T47D (cell line): ENCODE measurements around the gene ITGB5.

Source experiments
- DNase-seq, 2 experiments: peaks; one replicate each; pipeline versions ENCODE4 v3.0.0 to v3.0.0-alpha.2; 2011 to 2012; ENCODE audit warnings: low read depth in 1 of 2, low spot score in 1 of 2
- JUND ChIP-seq: IDR thresholded peaks from 2 replicates; pipeline ENCODE4 v1.6.1; 2012; ENCODE audit warnings: low read depth
- in situ Hi-C: cut with HindIII; loops from 2 replicates; pipeline ENCODE4 v1.10.0; 2016; ENCODE audit warnings: low sequenced_read_pairs, low pct_unique_long_range_greater_than_20kb

Gene ITGB5

DNA sequence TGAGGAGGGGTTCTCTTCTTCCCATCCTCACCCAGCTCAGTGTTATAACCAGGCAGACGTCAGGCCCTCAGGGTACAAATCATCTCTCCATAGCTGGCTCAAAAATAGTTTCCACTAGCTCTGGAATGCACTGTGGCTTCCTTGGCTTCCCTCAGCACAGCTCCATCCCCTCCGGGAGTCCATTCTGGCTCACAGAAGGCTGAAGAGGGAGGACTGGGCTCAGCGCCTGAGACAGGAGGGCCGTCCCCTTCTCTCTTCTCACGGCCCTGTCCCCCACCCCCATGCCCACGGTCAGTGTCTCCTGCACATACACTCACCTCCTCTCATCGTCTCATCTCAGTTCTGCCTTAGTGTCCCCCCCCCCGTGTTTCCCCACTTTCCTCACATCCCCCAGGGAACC, 106.8 kb downstream of the ITGB5 start:
- no peak for TF ChIP-seq JUND
- in situ Hi-C loops = no loop called here
- DNase-seq = peak in 1 of 2 experiments; percentile 61

DNA sequence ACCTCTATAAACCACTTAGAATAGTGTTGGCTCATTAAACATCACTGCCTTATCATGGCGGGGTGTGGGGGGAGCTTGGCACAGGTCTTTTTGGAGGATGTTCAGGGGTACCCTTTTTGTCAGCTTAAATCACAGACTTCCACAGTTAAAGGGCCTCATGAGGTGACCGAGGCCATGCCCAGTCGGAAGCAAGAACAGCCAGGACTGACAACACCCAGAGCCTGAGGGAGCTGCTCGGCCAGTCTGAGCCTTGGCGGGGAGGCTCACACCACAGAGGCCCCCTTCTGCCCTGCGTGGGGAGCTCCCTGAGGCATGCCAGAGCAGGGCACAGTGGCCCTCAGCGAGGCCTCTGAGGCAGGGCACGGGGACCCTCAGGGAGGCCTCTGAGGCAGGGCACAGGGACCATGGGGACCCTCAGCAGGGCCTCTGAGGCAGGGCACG, 107.4 kb downstream of the ITGB5 start:
- in situ Hi-C loops = no loop called here
- DNase-seq = no peak
- no peak for TF ChIP-seq JUND

DNA sequence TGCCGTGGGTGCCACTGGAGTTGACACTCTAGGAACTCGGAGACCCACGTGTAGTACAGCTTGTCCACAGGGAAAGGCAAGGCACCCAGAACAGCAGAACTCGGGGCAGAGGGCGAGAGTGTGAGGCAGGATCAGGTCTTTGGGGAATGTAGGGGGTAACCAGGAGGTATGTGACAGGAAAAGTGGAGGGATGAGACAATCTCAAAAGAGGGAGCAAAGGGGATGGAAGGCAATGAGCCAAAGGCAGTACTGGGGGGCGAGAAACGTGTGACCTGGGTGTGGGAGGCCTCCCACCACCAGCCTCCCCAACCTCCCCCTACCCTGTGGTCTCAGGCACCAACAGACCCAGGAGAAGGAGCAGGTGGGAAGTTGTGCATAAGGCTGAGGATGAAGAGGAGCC, 108.0 kb downstream of the ITGB5 start:
- in situ Hi-C loops = no loop called here
- DNase-seq = no peak
- TF ChIP-seq JUND = no peak

DNA sequence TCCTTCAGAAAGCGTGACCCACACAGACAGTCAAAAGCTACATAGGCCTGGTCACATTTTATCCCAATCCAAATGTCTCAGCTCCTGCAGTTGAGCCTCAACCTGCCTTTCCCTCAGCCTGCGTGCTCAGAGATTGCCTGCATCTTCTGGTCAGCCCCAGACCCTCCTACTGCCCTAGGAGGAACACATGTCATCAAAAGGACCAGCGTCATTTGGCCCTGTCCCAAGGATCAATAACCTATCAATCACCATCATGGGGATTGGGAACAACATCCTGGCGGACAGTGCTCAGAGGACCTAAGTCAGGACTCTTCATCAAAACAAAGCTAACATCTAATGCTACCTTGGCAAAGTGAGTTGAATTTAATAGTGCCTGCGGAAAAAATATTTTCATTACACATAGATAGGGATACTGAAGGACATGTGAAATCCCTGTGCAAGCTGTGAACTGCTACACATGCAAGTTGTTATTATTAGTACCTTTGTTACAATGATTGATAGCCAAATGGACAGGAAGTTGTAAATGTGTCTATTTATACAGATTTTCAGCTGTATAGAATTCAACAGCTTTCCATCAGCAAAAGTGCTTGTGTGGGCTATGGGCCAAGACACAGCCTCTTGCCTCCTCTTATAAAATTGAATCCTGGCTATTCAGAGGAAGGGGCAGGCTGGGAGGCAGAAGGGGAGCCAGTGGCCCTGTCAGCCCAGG, 109.2 kb downstream of the ITGB5 start:
- no peak for TF ChIP-seq JUND
- in situ Hi-C loops = no loop called here
- no peak for DNase-seq

DNA sequence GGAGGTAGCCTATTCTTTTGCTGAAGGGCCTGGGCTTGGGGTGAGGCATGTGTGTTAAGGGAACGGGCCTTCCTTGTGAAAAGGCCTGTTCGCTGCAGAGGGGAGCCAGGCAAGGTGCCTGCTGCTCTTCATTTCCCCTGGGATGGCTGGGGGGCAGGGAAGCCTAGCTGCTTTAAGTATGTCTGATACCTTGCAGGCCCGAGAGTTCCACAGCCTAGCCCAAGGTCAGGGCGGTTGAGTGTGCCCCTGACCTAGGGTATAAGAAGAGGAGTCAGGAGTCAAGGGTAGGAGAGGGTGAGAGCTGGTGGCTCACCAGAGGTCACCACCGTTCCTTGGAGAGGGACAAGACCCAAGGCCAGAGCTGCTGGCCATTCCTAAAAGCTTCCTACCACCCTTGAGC, 110.3 kb downstream of the ITGB5 start:
- no peak for DNase-seq
- in situ Hi-C loops = no loop called here
- no peak for TF ChIP-seq JUND

DNA sequence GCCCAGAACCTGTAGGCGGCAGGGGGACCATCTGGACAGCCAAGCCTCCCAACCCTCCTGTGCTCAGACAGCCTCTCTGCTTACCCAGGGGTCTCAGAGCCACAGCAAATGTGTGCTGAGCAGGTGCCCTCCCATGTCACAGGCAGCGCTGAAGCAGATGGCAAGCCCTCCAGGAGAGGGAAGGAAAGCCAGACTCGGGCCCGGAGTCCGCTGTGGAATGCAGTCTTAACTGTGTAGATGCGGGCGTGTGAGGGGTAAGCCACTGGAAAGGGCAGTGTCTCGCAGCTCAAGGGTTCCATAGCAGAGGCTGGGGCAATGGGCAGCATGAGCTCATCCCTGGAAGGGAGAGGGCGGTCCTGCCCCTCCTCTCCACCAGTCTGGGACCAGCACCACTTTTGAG, 111.3 kb downstream of the ITGB5 start:
- TF ChIP-seq JUND = no peak
- no peak for DNase-seq
- in situ Hi-C loops = no loop called here

DNA sequence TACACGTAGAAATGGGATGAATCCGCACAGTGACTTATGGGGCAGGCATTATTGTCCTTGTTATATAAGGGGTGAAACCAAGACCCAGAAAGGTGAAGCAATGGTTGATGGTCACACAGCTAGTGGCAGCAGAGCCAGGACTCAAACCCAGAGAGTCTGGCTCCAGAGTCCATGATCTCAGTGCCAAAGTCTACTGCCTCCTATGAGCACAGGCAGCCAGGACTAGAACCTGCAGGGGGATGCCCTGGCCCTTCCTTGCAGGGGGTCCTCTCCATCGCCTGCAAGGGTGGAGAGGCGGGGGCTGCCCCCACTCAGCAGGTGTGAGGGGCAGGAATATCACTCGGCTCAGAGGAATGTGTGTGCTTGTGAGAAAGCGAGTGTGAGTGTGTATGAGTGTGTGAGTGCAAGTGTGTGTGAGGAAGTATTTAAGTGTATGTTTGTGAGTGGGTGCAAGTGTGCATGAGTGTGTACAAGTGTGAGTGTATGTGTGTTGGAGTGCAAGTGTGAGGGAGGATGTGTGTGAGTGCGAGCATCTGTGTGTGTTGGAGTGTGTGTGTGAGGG, 112.2 kb downstream of the ITGB5 start:
- DNase-seq = no peak
- TF ChIP-seq JUND = no peak
- in situ Hi-C loops = no loop called here

DNA sequence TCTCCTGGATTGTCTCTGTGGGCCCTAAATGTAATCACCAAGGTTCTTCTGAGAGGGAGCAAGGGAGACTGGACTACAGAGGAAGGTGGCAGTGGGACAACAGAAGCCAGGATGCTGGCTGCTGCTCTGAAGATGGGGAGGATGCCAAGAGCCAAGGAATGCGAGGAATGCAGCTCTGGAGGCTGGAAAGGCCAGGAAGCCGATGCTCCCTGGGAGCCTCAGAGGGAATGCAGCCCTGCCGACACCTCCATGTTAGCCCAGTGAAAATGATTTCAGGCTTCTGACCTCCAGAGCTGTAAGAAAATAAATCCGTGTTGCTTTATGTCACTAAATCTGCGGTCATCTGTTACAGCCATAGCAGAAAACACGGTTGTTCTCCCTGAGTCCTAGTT, 112.8 kb downstream of the ITGB5 start:
- peak; percentile 61 to 89 for DNase-seq
- no peak for TF ChIP-seq JUND
- in situ Hi-C loops = no loop called here

DNA sequence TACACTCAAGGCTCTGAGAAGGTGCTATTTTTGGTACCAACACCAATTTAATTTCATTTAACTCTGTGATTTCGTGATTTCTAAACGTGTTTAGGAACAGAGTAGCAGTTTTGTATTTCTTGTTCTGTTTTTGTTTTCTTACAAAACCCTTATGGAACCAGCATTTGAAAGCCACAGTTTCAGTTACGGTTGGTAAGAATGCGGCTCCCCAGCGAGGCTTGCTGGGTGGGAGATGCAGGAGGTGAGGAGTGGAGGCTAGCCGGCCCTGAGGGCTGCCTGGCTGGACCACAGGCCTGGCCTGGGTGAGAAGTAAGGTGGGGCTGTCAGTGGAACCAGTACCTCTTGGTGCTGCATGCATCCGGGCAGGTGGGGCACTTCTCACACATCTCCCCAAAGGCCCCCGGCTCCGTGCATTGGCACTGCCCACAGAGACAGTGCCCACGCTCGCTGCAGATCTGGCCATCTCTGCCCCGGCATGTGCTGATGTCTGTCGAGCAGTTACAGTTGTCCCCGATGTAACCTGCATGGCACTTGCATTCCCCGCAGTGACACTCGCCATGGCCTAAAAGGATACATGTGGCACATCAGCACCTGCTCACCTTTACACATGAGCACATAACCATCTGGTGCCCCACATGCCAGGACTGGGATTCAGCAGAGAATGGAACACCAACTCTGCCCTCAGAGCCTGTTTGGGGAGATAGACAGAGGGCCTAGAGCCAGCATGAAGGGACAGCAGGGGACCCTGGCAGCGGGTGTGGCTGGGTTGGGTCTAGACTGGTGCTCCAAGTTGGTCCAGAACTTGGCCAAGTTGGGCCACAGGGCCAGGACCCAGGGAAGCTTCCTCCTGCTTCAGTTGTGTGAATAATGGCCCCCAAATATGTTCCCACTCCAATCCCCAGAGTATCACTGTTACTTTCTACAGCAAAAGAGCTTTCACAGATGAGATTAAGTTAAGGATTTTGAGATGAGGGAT, 113.5 kb downstream of the ITGB5 start:
- in situ Hi-C loops = no loop called here
- no peak for TF ChIP-seq JUND
- DNase-seq = no peak

DNA sequence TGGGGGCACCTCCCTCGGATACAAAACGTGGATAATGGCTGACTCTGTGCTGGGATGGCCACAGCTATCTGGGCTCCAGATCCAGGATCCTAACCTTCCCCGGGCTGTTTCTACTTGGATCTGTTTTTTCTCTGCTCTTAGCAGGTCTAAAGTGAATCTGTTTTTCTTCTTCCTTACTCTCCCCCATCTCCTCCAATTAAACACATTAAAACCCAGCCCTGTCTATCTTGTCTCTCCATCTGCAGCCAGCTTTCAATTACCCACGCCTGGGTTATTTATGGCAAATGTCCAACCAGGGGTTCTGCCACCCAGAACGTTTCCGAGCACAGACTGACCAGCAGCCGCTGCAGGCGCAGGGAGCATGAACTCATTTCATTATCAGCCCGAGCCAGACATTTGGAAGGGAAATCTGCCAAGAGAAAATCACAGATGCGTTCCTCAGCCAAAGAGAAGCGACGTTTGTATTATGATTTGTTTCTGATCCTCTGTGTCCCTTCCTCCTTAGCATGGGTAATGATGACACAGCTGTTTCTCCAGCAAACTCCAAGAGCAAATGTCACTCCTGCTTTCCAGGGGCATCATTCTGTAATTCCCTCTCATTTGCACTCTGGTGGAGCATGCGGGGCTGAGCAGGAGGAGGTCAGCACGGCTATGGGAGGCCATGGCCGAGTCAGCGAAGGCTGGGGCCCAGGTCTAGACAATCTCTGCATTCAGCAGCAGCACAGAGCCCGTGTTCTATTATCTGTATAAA, 114.9 kb downstream of the ITGB5 start:
- in situ Hi-C loops = no loop called here
- no peak for DNase-seq
- TF ChIP-seq JUND = no peak

DNA sequence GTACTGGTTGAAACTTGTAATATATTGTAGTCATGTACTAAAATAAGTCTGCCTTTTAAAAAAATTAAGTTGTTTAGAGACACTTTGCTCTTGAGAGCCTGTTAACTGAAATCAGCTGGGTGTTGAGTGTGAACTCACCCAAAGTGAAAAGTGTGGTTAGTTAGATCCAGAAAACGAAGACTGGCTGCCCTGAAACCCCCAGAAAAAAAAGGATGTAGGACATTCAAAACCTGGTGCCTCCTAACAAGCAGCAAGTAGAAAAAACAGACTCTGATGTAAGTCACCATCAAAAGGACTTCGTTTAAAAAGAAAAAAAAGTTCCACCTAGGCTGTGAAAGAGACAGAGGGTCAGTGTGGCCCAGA, 116.1 kb downstream of the ITGB5 start:
- no peak for TF ChIP-seq JUND
- DNase-seq = no peak
- in situ Hi-C loops = no loop called here

DNA sequence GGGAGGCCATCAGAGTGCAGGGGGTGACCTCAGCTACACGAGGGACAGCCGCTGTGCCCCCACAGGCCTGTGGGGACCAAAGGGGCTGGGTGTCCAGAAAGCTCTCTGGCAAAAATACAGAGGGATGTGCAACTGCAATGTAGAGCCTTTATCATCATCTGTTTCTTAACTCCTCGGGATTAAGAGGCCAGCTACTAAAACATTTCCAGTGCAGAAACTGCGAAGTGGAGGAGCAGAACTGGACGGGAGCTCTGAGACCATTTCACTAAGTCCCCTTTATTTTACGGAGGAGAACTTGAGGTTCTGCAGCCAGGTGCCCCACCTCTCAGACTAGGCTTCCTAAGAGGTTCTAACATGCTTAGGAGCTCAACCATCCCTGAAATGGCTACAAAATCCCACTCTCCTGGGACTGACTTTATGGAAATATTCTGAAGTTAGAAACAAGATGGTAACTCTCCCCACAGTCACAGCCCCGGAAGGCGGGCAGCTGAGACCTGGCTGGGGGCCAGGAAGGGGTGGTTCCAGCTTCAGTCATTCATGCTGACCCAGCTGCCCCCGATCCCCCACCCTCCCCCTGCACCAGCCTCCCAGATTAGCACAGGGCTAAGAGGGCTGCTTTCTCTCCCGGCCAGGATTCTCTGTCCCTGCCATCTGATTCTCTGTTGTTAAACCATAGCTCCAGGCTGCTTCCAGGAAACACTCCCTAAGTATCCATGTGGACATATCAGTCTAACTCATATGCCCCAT, 116.7 kb downstream of the ITGB5 start:
- in situ Hi-C loops = no loop called here
- no peak for DNase-seq
- no peak for TF ChIP-seq JUND
